ENCODE data around the gene SKIC3. TPM values are rescaled to one million over a fixed set of nuclear protein-coding genes. Genes with fewer than 3 reads are reported as not detected.

Gene SKIC3
- polyA plus RNA-seq, 4 donors, result 8.4 to 79.6 (median 17.1) TPM

GRCh38 chr5:95549030-95549429, 5.7 kb downstream of the SKIC3 start:
- H3K4me3 ChIP-seq (ENCODE audit: low read depth in 1 of 3, low read length in 3 of 3), result no peak overlapping the region
- no peak overlapping the region for H3K27ac ChIP-seq (ENCODE audit: low read depth in 1 of 3, low read length in 2 of 3)
- H3K4me1 ChIP-seq (ENCODE audit: control insufficient read depth in 3 of 3, insufficient read depth in 2 of 3, low read depth in 1 of 3, low read length in 2 of 3), result peaks cover 0 to 4% (median 0%) of the 10 kb centered on the region in 3 donors
- no peak for FAIRE-seq
- H3K27me3 ChIP-seq (ENCODE audit: control insufficient read depth in 3 of 3, insufficient read depth in 3 of 3, low read length in 3 of 3), result no peaks in the 10 kb centered on the region
- H3K36me3 ChIP-seq (ENCODE audit: control insufficient read depth in 3 of 3, insufficient read depth in 2 of 3, low read depth in 1 of 3, low read length in 3 of 3), result peaks cover 3 to 14% (median 4%) of the 10 kb centered on the region in 3 donors
- no peaks in the 10 kb centered on the region for H3K9me3 ChIP-seq (ENCODE audit: control insufficient read depth in 2 of 2, insufficient read depth in 1 of 2, low read depth in 1 of 2, low read length in 1 of 2)
- DNase-seq, result no peak

- H3K27me3 ChIP-seq (ENCODE audit: control insufficient read depth in 3 of 3, insufficient read depth in 3 of 3, low read length in 3 of 3), result no peaks in the 10 kb centered on the region
- 19 to 44% (median 32%) methylated on average over 3 of the region's 3 CpGs for WGBS, 3 donors
- H3K4me1 ChIP-seq (ENCODE audit: control insufficient read depth in 3 of 3, insufficient read depth in 2 of 3, low read depth in 1 of 3, low read length in 2 of 3), result no peaks in the 10 kb centered on the region
- H3K36me3 ChIP-seq (ENCODE audit: control insufficient read depth in 3 of 3, insufficient read depth in 2 of 3, low read depth in 1 of 3, low read length in 3 of 3), result peaks cover 3 to 12% (median 10%) of the 10 kb centered on the region in 3 donors
- DNase-seq, result peak; percentile 58 to 63
- H3K9me3 ChIP-seq (ENCODE audit: control insufficient read depth in 2 of 2, insufficient read depth in 1 of 2, low read depth in 1 of 2, low read length in 1 of 2), result no peaks in the 10 kb centered on the region
- FAIRE-seq, result peak; percentile 85
- no peak overlapping the region for H3K4me3 ChIP-seq (ENCODE audit: low read depth in 1 of 3, low read length in 3 of 3)
- peak overlapping the region in 1 of 3 donors; percentile 69 for H3K27ac ChIP-seq (ENCODE audit: low read depth in 1 of 3, low read length in 2 of 3)
These were observed 11.6 kb downstream of the SKIC3 start for GRCh38 chr5:95543017-95543705.

- Histone ChIP-seq H3K4me3 (ENCODE audit: low read depth in 1 of 3, low read length in 3 of 3) (no peak overlapping the region), H3K9me3 (ENCODE audit: control insufficient read depth in 2 of 2, insufficient read depth in 1 of 2, low read depth in 1 of 2, low read length in 1 of 2) (no peaks in the 10 kb centered on the region), H3K36me3 (ENCODE audit: control insufficient read depth in 3 of 3, insufficient read depth in 2 of 3, low read depth in 1 of 3, low read length in 3 of 3) (peaks cover 0 to 11% (median 10%) of the 10 kb centered on the region in 3 donors), H3K27ac (ENCODE audit: low read depth in 1 of 3, low read length in 2 of 3) (no peak overlapping the region), H3K4me1 (ENCODE audit: control insufficient read depth in 3 of 3, insufficient read depth in 2 of 3, low read depth in 1 of 3, low read length in 2 of 3) (no peaks in the 10 kb centered on the region), H3K27me3 (ENCODE audit: control insufficient read depth in 3 of 3, insufficient read depth in 3 of 3, low read length in 3 of 3) (no peaks in the 10 kb centered on the region)
- FAIRE-seq (no peak), DNase-seq (no peak)
- 82 to 93% (median 86%) methylated on average over 2 of the region's 2 CpGs for WGBS, 3 donors
These were observed 17.3 kb downstream of the SKIC3 start for GRCh38 chr5:95537501-95537900.

- Histone ChIP-seq H3K4me3 (ENCODE audit: low read depth in 1 of 3, low read length in 3 of 3) (no peak overlapping the region), H3K4me1 (ENCODE audit: control insufficient read depth in 3 of 3, insufficient read depth in 2 of 3, low read depth in 1 of 3, low read length in 2 of 3) (no peaks in the 10 kb centered on the region), H3K27ac (ENCODE audit: low read depth in 1 of 3, low read length in 2 of 3) (no peak overlapping the region), H3K9me3 (ENCODE audit: control insufficient read depth in 2 of 2, insufficient read depth in 1 of 2, low read depth in 1 of 2, low read length in 1 of 2) (no peaks in the 10 kb centered on the region), H3K36me3 (ENCODE audit: control insufficient read depth in 3 of 3, insufficient read depth in 2 of 3, low read depth in 1 of 3, low read length in 3 of 3) (peaks cover 0 to 14% (median 2%) of the 10 kb centered on the region in 3 donors), H3K27me3 (ENCODE audit: control insufficient read depth in 3 of 3, insufficient read depth in 3 of 3, low read length in 3 of 3) (no peaks in the 10 kb centered on the region)
- DNase-seq (no peak), FAIRE-seq (no peak)
These were observed 21.0 kb downstream of the SKIC3 start for GRCh38 chr5:95533761-95534160.

- 67 to 74% (median 67%) methylated on average over 2 of the region's 2 CpGs for WGBS, 3 donors
- Histone ChIP-seq H3K4me3 (ENCODE audit: low read depth in 1 of 3, low read length in 3 of 3) (no peak overlapping the region), H3K4me1 (ENCODE audit: control insufficient read depth in 3 of 3, insufficient read depth in 2 of 3, low read depth in 1 of 3, low read length in 2 of 3) (no peaks in the 10 kb centered on the region), H3K27ac (ENCODE audit: low read depth in 1 of 3, low read length in 2 of 3) (no peak overlapping the region), H3K36me3 (ENCODE audit: control insufficient read depth in 3 of 3, insufficient read depth in 2 of 3, low read depth in 1 of 3, low read length in 3 of 3) (peaks cover 0 to 14% (median 2%) of the 10 kb centered on the region in 3 donors), H3K9me3 (ENCODE audit: control insufficient read depth in 2 of 2, insufficient read depth in 1 of 2, low read depth in 1 of 2, low read length in 1 of 2) (no peaks in the 10 kb centered on the region), H3K27me3 (ENCODE audit: control insufficient read depth in 3 of 3, insufficient read depth in 3 of 3, low read length in 3 of 3) (no peaks in the 10 kb centered on the region)
- FAIRE-seq (no peak), DNase-seq (no peak)
These were observed 21.7 kb downstream of the SKIC3 start for GRCh38 chr5:95533106-95533505.

- Histone ChIP-seq H3K4me1 (ENCODE audit: control insufficient read depth in 3 of 3, insufficient read depth in 2 of 3, low read depth in 1 of 3, low read length in 2 of 3) (no peaks in the 10 kb centered on the region), H3K27ac (ENCODE audit: low read depth in 1 of 3, low read length in 2 of 3) (no peak overlapping the region), H3K9me3 (ENCODE audit: control insufficient read depth in 2 of 2, insufficient read depth in 1 of 2, low read depth in 1 of 2, low read length in 1 of 2) (no peaks in the 10 kb centered on the region), H3K27me3 (ENCODE audit: control insufficient read depth in 3 of 3, insufficient read depth in 3 of 3, low read length in 3 of 3) (no peaks in the 10 kb centered on the region), H3K4me3 (ENCODE audit: low read depth in 1 of 3, low read length in 3 of 3) (no peak overlapping the region), H3K36me3 (ENCODE audit: control insufficient read depth in 3 of 3, insufficient read depth in 2 of 3, low read depth in 1 of 3, low read length in 3 of 3) (peaks cover 0 to 12% (median 2%) of the 10 kb centered on the region in 3 donors)
- WGBS, 3 donors, result 97% methylated on average over 2 of the region's 2 CpGs
- no peak for DNase-seq
- peak; percentile 5 for FAIRE-seq
These were observed 22.4 kb downstream of the SKIC3 start for GRCh38 chr5:95532415-95532814.

GRCh38 chr5:95531491-95531890, 23.3 kb downstream of the SKIC3 start:
- Histone ChIP-seq H3K27ac (ENCODE audit: low read depth in 1 of 3, low read length in 2 of 3) (no peak overlapping the region), H3K27me3 (ENCODE audit: control insufficient read depth in 3 of 3, insufficient read depth in 3 of 3, low read length in 3 of 3) (no peaks in the 10 kb centered on the region), H3K4me3 (ENCODE audit: low read depth in 1 of 3, low read length in 3 of 3) (no peak overlapping the region), H3K36me3 (ENCODE audit: control insufficient read depth in 3 of 3, insufficient read depth in 2 of 3, low read depth in 1 of 3, low read length in 3 of 3) (peaks cover 0 to 13% (median 3%) of the 10 kb centered on the region in 3 donors), H3K9me3 (ENCODE audit: control insufficient read depth in 2 of 2, insufficient read depth in 1 of 2, low read depth in 1 of 2, low read length in 1 of 2) (no peaks in the 10 kb centered on the region), H3K4me1 (ENCODE audit: control insufficient read depth in 3 of 3, insufficient read depth in 2 of 3, low read depth in 1 of 3, low read length in 2 of 3) (no peaks in the 10 kb centered on the region)
- DNase-seq, result no peak
- no peak for FAIRE-seq

- no peak for FAIRE-seq
These were observed 24.4 kb downstream of the SKIC3 start for GRCh38 chr5:95530416-95530815.

GRCh38 chr5:95528565-95528964, 26.2 kb downstream of the SKIC3 start:
- DNase-seq (no peak), FAIRE-seq (no peak)
- Histone ChIP-seq H3K9me3 (ENCODE audit: control insufficient read depth in 2 of 2, insufficient read depth in 1 of 2, low read depth in 1 of 2, low read length in 1 of 2) (no peaks in the 10 kb centered on the region), H3K27ac (ENCODE audit: low read depth in 1 of 3, low read length in 2 of 3) (no peak overlapping the region), H3K36me3 (ENCODE audit: control insufficient read depth in 3 of 3, insufficient read depth in 2 of 3, low read depth in 1 of 3, low read length in 3 of 3) (peaks cover 0 to 14% (median 7%) of the 10 kb centered on the region in 3 donors), H3K27me3 (ENCODE audit: control insufficient read depth in 3 of 3, insufficient read depth in 3 of 3, low read length in 3 of 3) (no peaks in the 10 kb centered on the region), H3K4me3 (ENCODE audit: low read depth in 1 of 3, low read length in 3 of 3) (no peak overlapping the region), H3K4me1 (ENCODE audit: control insufficient read depth in 3 of 3, insufficient read depth in 2 of 3, low read depth in 1 of 3, low read length in 2 of 3) (no peaks in the 10 kb centered on the region)

More at GRCh38 chr5:95530416-95530815, 24.4 kb downstream of the SKIC3 start:
- H3K9me3 ChIP-seq (ENCODE audit: control insufficient read depth in 2 of 2, insufficient read depth in 1 of 2, low read depth in 1 of 2, low read length in 1 of 2), result no peaks in the 10 kb centered on the region
- H3K4me3 ChIP-seq (ENCODE audit: low read depth in 1 of 3, low read length in 3 of 3), result no peak overlapping the region
- peaks cover 0 to 12% (median 4%) of the 10 kb centered on the region in 3 donors for H3K36me3 ChIP-seq (ENCODE audit: control insufficient read depth in 3 of 3, insufficient read depth in 2 of 3, low read depth in 1 of 3, low read length in 3 of 3)
- H3K27me3 ChIP-seq (ENCODE audit: control insufficient read depth in 3 of 3, insufficient read depth in 3 of 3, low read length in 3 of 3), result no peaks in the 10 kb centered on the region
- no peak overlapping the region for H3K27ac ChIP-seq (ENCODE audit: low read depth in 1 of 3, low read length in 2 of 3)
- no peak for DNase-seq
- 96 to 100% (median 97%) methylated on average over 2 of the region's 2 CpGs for WGBS, 3 donors
- H3K4me1 ChIP-seq (ENCODE audit: control insufficient read depth in 3 of 3, insufficient read depth in 2 of 3, low read depth in 1 of 3, low read length in 2 of 3), result no peaks in the 10 kb centered on the region

Measured in small intestine (tissue), 7 donors.